Left hindlimb (tissue), 1 donor: ENCODE results near the gene BAIAP2.
"Not testable (repeated sequence)": the region's sequence is repeated elsewhere in the genome, so short reads cannot be mapped to it uniquely, and the experiment has no call there.

Source experiments
- DNase-seq: peaks from one replicate; pipeline ENCODE4 v3.0.0-alpha.2; 2018

BAIAP2 gene

GRCh38 chr17:81144423-81144781, 109.5 kb downstream of the BAIAP2 start:
- no peak for DNase-seq

GRCh38 chr17:81146208-81146607, 111.3 kb downstream of the BAIAP2 start:
- DNase-seq, result not testable (repeated sequence)

DNA sequence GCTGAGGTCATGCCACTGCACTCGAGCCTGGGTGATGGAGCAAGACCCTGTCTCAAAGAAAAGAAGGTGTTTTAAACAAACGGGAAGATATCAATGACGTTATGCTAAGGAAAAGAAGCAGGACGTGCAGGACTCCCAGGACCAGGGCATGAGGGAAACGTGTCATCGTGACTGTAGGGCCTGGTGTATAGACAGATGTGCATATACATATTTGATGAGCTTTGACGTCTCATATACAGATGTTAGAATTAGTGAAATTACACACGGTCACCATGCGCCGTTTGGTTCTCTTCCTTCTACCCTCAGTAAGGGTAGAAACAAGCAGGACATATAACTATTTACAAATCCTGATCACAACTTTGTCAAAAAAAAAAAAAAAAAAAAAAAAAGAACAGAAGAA, 112.8 kb downstream of the BAIAP2 start:
- DNase-seq, result no peak

GRCh38 chr17:81148571-81148970, 113.6 kb downstream of the BAIAP2 start:
- no peak for DNase-seq

DNA sequence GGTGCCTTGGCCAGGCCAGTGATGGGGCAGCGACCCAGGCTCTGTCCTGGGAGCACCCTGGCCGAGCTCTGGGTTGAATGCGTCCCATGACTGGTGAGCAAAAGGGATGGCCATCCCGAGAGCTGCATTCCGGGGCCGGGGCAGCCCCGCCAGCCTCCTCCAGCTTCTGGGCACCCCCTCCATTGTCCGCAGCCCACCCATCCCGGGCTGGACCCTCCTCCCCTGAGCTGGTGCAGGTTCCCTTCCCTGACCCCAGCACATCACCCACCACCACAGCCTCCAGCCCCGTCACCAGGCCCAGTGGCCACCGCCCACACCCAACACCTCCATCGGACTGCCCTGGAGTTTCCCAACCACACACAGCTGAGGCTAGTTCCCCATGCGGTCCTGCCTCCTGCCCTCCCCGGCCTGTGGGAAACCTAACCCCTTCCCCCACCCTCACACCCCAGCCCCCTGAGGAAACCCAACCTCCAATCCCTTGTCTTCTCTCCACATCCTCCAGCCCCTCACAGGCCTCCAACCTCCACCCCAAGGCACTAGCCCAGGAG, 114.1 kb downstream of the BAIAP2 start:
- DNase-seq, result no peak

GRCh38 chr17:81150377-81151077, 115.6 kb downstream of the BAIAP2 start:
- DNase-seq, result peak; percentile 24

DNA sequence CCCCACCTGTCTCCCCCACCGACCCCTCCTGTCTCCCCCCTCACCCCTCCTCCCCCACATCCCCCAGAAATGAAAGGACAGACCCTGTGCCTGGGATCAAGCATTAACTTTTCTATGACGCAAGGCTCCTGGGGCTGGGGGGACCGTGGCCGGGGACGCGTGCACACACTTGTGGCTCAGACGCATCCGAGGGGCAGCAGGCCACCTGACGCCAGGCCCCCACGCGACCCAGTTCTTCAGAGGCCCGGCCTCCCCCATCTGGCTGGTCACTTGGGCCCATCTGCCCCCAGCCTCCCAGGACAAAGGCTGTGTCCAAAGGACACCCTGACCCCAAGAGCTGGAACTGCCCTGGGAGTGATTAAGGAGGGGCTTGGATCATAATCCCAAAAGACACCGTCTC, 116.3 kb downstream of the BAIAP2 start:
- DNase-seq, result peak; percentile 18

GRCh38 chr17:81152288-81152828, 117.4 kb downstream of the BAIAP2 start:
- DNase-seq, result peak; percentile 1

DNA sequence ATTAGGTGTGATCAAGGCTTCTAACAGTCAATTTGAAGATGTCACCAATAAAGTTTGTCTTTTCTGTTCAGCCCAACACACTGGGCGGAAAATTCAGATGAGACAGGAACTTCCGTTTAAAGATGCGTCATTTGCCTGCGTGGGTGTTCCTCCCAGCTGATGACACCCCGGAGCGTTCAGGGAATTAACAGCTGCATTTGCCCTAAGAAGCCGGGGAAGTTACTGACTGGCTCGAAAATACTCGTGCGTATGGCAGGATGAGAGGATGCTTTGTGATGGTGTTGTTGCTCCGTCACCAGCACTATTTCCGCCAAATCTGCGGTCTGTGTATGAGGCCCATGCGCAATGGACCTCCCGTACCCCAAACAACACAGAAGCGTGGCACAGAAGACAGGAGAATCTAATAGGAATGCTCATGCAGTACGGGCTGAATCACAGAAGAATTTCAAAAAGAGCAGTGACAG, 118.4 kb downstream of the BAIAP2 start:
- DNase-seq, result peak; percentile 47

DNA sequence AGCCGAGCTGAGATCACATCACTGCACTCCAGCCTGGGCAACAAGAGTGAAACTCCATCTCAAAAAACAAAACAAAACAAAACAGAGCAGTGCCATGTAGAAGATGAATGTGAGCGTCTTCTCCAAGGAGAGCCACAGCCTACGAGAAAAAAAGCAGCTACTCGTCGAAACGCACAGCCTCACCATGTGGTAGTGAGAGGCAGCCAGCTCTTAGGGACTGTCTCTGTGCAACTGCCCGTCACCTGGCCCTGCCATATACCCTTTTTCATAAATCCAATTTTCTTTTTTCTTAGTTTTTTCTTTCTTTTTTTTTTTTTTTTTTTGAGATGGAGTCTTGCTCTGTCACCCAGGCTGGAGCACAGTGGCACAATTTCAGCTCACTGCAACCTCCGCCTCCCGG, 119.1 kb downstream of the BAIAP2 start:
- peak; percentile 13 for DNase-seq

DNA sequence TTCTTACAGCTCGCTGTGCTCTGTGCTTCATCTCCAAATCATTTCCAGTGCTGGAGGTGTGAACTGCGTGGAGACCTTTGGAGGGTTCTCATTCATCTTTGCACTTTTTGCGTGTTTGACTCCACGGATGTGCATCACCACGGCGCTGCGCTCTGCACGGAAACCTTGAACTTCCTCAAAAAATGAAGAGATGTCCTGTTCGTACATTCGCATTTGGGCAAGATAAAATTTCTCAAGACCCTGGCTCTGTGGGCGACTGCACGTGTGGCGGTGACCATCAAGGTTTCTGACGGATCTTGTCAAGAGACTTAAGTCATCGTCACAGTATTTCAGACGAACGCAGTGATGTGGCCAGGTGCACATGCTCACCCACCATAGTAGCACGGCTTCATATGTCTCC, 120.0 kb downstream of the BAIAP2 start:
- peak; percentile 20 for DNase-seq

GRCh38 chr17:81156866-81157805, 122.2 kb downstream of the BAIAP2 start:
- peak; percentile 23 for DNase-seq

- peak; percentile 22 for DNase-seq
Observed at GRCh38 chr17:81157848-81158687, 123.1 kb downstream of the BAIAP2 start.

DNA sequence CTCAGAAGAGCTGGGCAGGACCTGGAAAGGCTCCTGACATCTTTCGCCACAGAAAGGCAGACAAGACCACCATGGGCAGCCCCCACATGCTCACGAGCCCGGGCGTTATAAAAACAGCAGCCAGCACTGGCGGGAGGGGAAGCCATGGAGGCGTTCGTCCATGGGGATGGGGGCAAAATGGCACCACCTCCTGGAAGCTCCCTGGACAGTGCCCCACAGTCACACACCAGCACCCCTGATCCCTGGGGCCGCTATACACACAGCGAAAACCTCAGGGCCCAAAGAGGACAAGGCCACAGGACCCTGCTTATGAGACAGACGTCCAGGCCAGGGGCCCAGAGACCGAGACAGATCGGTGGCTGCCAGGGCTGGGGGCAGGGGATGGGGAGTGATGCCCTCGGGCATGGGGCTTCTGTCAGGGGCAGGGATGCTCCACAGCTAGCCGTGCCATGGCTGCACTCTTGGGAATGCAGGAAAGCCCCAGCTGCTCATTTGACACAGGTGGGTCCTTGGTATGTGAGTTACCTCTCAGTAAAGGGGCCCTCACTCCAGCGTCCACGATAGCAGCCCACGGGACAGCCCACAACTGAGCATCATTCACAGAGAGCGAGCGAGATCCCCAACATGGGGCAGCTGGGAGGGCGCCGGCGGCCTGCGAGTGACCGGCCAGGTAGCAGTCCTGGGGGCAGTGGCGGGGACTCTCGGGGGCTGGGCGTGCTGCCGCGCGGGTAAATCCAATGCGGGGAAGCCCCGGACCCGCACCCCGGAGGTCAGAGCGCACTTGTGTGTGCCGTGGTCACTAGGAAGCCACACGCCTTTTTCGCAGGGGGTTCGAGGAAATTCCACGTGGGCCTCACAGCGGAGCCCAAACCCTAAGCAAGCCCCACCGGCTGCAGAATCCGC, 124.0 kb downstream of the BAIAP2 start:
- peak; percentile 24 for DNase-seq

GRCh38 chr17:81159611-81160265, 124.8 kb downstream of the BAIAP2 start:
- DNase-seq, result peak; percentile 26

- DNase-seq, result no peak
Observed at GRCh38 chr17:81160306-81160705, 125.4 kb downstream of the BAIAP2 start.

GRCh38 chr17:81160747-81161453, 125.9 kb downstream of the BAIAP2 start:
- peak; percentile 18 for DNase-seq

GRCh38 chr17:81161536-81161935, 126.6 kb downstream of the BAIAP2 start:
- DNase-seq, result peak; percentile 25

GRCh38 chr17:81161972-81162371, 127.0 kb downstream of the BAIAP2 start:
- no peak for DNase-seq

DNA sequence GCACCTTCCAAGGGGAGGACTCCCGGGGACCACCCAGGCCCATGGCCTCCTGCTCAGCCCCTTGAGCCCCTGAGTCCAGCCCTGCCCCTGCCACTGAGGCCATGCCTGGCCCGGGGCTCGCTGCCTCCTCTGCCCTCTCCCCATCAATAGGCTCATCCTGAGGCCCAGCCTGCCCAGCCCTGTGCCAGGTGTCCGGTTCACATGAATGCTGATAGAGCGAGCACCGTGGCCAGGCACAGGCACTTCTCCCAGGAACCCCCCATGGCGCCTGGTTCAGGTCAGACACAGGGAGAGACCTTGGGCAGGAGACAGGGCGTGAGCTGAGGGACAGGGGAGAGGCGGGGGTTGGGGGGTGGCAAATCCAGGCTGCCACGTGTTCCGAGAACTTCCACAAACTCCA, 127.5 kb downstream of the BAIAP2 start:
- DNase-seq, result no peak
